Airway epithelial cell (primary cell): Measurements from ENCODE around the gene MMS22L. TPM values are rescaled to one million over a fixed set of nuclear protein-coding genes. Genes with fewer than 3 reads are reported as not detected.

ENCODE experiments used
- total RNA-seq: library from RNA; depleted of rRNA; stranded (reverse); fragments of >200 nt; gene quantifications from 2 replicates; pipeline ENCODE4 v1.2.3, GENCODE V29; 2015

MMS22L gene, protein sequence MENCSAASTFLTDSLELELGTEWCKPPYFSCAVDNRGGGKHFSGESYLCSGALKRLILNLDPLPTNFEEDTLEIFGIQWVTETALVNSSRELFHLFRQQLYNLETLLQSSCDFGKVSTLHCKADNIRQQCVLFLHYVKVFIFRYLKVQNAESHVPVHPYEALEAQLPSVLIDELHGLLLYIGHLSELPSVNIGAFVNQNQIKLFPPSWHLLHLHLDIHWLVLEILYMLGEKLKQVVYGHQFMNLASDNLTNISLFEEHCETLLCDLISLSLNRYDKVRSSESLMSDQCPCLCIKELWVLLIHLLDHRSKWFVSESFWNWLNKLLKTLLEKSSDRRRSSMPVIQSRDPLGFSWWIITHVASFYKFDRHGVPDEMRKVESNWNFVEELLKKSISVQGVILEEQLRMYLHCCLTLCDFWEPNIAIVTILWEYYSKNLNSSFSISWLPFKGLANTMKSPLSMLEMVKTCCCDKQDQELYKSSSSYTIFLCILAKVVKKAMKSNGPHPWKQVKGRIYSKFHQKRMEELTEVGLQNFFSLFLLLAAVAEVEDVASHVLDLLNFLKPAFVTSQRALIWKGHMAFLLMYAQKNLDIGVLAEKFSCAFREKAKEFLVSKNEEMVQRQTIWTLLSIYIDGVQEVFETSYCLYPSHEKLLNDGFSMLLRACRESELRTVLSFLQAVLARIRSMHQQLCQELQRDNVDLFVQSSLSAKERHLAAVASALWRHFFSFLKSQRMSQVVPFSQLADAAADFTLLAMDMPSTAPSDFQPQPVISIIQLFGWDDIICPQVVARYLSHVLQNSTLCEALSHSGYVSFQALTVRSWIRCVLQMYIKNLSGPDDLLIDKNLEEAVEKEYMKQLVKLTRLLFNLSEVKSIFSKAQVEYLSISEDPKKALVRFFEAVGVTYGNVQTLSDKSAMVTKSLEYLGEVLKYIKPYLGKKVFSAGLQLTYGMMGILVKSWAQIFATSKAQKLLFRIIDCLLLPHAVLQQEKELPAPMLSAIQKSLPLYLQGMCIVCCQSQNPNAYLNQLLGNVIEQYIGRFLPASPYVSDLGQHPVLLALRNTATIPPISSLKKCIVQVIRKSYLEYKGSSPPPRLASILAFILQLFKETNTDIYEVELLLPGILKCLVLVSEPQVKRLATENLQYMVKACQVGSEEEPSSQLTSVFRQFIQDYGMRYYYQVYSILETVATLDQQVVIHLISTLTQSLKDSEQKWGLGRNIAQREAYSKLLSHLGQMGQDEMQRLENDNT
- 8.3 and 11.0 TPM in 2 replicates for total RNA-seq

DNA sequence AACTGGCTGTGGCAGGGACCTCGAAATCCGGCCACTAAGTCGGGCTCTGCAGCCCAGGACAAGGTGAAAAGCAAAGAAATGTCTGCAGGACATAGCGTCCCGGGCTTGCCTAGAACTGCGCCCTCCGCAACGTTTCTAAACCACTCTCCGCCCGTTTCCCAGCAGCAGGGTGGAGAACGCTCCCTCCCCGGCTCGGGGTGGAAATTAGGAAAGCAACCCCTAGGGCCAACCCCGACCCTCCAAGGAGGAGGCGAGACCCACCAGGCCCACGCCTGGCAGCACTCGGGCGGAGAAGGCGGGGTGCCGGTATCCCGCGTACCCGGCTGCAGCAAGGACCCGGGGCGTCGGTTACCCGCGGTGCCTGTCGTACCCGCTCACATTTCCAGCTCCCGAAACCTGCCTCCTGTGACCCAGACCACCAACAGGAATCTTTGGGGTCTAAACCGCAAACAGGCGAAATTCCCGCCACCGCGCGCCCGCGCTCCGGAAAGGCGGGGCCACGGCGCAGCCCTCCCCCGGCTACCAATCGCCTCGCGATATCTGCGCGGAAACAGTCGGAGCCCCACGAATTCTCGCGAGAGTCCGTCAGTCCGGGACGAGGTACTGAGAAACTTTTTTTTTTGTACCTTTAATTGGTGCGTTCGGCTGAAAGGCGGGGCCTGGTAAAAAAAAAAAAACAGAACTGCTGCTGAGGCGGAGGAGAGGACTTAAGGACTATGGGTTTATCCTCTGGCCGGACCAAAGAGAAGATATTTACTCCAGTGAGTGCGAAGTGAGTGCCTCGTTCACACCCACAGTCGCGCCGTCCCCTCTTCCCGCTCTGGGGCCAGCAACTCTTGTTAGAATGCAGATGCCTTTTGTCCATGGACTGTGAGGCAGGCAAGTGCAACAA, at the start of gene MMS22L:
TSS of gene MMS22L (minus strand) at position 491 of the 892 bp plus-strand sequence. CDS start 739 bp downstream, outside the sequence.

